GM12874 (cell line): ENCODE results near the gene OR13C5.
"Not testable (repeated sequence)": the region's sequence is repeated elsewhere in the genome, so short reads cannot be mapped to it uniquely, and the experiment has no call there.

ENCODE experiments used
- TF ChIP-seq, protein P1 (sequence below): IDR thresholded peaks from 2 replicates; pipeline ENCODE4 v1.5.1; 2011; ENCODE audit warnings: low read depth, mild to moderate bottlenecking, control low read depth, low read length, moderate library complexity; ENCODE audit not compliant: insufficient read depth

OR13C5 gene, protein sequence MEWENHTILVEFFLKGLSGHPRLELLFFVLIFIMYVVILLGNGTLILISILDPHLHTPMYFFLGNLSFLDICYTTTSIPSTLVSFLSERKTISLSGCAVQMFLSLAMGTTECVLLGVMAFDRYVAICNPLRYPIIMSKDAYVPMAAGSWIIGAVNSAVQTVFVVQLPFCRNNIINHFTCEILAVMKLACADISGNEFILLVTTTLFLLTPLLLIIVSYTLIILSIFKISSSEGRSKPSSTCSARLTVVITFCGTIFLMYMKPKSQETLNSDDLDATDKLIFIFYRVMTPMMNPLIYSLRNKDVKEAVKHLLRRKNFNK

DNA sequence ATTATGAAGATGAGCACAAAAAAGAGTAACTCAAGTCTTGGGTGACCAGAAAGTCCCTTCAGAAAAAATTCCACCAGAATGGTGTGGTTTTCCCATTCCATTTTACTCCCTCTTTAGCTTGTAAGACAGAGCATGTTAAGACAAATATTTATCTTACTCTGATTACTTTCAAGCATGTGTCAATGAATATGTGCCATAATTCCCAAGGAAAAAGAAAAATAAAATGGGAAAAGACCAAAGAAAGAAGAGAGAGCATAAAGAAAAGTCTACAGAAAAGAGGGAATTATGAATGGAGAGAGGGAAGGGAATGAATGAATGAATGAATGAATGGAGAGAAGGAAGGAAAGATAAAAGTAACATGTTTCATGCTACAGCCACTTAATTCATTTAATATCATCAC lies at the start of gene OR13C5:
OR13C5 (minus strand) TSS at position 101 of the 400 bp plus-strand sequence; CDS start at position 101, 0 bp downstream.
- TF ChIP-seq, protein P1, sequence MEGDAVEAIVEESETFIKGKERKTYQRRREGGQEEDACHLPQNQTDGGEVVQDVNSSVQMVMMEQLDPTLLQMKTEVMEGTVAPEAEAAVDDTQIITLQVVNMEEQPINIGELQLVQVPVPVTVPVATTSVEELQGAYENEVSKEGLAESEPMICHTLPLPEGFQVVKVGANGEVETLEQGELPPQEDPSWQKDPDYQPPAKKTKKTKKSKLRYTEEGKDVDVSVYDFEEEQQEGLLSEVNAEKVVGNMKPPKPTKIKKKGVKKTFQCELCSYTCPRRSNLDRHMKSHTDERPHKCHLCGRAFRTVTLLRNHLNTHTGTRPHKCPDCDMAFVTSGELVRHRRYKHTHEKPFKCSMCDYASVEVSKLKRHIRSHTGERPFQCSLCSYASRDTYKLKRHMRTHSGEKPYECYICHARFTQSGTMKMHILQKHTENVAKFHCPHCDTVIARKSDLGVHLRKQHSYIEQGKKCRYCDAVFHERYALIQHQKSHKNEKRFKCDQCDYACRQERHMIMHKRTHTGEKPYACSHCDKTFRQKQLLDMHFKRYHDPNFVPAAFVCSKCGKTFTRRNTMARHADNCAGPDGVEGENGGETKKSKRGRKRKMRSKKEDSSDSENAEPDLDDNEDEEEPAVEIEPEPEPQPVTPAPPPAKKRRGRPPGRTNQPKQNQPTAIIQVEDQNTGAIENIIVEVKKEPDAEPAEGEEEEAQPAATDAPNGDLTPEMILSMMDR, result not testable (repeated sequence)

DNA sequence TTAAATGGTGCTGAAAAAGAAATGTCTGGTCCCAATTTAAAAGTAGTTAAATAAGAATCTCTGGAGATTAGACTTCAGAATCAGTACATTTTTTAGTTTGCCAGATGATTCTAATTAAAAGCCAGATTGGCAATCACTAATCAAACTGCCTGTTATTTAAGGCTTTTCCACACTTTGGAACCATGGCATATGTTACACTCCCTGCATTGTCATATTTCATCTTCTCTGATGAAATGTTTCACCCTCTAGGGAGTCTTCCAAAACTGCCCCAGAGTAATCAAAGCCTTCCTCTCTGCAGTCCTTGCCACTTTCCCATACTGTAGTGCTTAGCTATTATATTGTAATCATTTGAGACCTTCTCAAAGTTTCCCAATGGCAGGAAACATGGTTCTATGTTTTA lies 36.2 kb upstream of the OR13C5 start:
- TF ChIP-seq, protein P1, result no peak

DNA sequence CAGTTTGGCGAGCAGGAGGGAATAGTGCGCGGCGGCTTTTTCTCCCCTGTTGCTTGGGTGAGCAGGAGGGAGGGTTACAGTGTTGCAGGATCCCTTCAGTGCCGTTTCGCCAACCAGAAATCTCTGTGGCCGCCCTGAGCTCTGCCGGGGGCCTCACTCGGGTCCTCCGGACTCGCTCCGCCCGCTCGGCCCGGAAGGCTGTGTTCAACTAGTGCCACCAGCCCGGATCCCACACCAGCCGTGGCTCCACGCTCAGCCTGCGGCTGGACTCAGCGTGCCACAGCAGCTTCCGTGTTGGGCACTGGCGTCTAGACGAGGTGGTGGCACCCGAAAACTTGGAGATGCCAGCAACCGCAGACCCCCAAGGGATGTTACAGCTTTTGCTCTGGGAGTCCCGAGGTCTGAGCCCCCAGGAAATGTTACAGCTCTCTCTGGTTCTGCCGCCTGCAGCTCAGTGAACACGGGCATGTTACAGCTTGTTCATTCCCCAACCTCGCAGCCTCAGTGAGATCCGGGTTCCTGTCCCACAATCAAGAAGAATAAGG lies 34.8 kb upstream of the OR13C5 start:
- TF ChIP-seq, protein P1, result no peak

DNA sequence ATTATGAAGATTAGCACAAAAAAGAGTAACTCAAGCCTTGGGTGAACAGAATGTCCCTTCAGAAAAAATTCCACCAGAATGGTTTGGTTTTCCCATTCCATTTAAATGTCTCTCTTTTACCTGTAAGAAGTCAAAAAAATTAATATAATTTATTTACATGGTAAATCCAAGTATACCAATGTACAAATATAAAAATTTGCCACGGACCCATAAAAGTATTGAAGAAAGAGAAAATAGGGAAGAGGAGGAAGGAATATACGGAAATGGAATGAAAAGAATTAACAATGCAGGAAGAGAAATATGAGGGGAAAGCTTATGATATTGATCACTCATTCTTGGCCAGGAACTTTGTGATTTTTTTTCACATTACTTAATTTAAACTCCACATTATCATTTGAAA lies 18.9 kb upstream of the OR13C5 start, which contains the start of gene OR13C9:
OR13C9 (minus strand) TSS at position 101 of the 400 bp plus-strand sequence; CDS start at position 101, 0 bp downstream.
- TF ChIP-seq, protein P1, result no peak

DNA sequence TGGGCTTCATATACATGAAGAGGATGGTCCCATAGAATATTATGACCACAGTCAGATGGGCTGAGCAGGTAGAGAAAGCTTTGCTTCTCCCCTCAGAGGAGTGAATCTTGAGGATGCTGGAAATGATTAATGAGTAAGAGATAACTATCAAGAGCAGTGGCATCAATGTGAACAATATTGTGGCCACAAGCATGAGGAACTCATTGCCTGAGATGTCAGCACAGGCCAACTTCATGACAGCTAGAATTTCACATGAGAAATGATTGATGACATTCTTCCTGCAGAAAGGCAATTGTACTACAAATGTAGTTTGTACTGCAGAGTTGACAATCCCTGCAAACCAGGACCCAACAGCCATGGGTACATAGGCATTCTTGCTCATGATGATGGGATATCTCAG lies 18.2 kb upstream of the OR13C5 start:
- TF ChIP-seq, protein P1, result no peak

DNA sequence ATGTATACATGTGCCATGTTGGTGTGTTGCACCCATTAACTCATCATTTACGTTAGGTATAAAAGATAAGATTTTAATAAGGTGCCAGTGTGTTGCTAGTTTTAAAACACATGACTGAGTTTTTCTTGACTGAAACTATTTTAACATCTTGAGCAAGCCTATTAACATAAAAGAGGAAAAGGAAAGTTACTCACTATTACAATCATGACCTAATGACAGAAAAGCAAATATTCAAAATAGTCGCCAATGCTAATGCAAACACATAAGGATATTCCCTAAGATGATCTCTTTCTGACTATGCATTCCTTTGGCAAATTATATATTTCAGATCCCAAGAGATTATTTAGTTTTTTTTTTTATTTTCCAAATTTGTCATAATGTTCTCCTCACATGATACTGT lies 12.0 kb upstream of the OR13C5 start:
- TF ChIP-seq, protein P1, result no peak

DNA sequence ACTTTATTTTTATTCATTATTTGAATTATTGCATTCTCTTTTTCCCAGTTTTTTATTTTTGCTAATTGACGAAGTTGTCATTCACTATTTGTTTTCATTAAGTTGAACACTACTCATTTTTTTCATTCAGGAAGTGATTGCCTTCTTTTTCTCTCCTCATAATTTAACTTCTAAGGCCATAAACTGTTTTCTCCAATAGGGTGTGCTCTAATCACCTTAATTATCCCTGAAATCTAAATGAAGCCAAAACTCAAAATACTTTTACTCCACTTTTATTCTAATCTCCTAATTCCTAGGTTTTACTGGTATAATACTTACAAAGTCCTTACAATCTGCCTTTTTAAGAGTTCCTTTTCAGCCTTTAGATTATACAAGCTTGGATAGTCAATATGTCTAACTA lies 9.1 kb upstream of the OR13C5 start:
- TF ChIP-seq, protein P1, result no peak
